Uterus (tissue), 2 donors: Measurements from ENCODE around the gene NSD1.

ENCODE experiments used
- CTCF ChIP-seq, 4 experiments: fragments of 200-600 bp in 2 of 4; fragments of 450-650 bp in 2 of 4; sonication (generic) in 2 of 4; IDR thresholded peaks; one replicate each; pipeline ENCODE4 v1.5.1; 2016 to 2019; ENCODE audit warnings: antibody characterized with exemption in 4 of 4, mild to moderate bottlenecking in 2 of 4, moderate library complexity in 1 of 4
- POLR2A ChIP-seq, 2 donors: fragments of 450-650 bp; IDR thresholded peaks; one replicate each; pipeline ENCODE4 v1.6.1; 2016; ENCODE audit warnings: antibody characterized with exemption in 2 of 2, mild to moderate bottlenecking in 1 of 2, moderate library complexity in 1 of 2

DNA sequence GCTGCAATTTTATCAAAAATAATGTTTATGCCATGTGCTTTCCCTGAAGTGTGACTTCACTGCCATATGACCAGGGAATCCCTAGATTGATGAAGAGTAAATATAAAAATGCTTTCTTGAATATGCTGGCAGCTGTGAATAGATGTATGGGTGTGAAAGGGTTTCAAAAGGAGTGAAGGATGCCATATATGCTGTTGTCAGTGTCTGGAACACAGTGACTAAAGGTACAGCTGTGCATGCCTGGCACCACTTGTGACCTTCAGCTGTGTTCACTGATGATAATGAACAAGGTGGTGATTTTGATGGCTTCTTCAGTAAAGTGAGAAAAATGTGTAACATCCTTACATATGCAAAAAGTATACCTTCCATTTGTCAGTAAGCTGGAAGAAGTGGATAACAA lies 100.2 kb downstream of the NSD1 start:
- TF ChIP-seq CTCF (IDR thresholded peaks at IDR 0.05) (no peak), POLR2A (IDR thresholded peaks at IDR 0.05) (no peak)
